Lower lobe of right lung (tissue), 2 donors: ENCODE data around the gene TMC5. TPM values are rescaled to one million over a fixed set of nuclear protein-coding genes. Genes with fewer than 3 reads are reported as not detected.
"Not testable (repeated sequence)": the region's sequence is repeated elsewhere in the genome, so short reads cannot be mapped to it uniquely, and the experiment has no call there.

ENCODE experiments used
- ATAC-seq, 2 donors: fragments of 200-7000 bp; cut with Tn5 transposase; one replicate each; pipeline ENCODE4 v1.9.1; 2020 to 2022; ENCODE audit warnings: mild to moderate bottlenecking in 2 of 2, moderate library complexity in 2 of 2
- DNase-seq: peaks from one replicate; pipeline ENCODE4 v3.0.0-alpha.2; 2020
- H3K27ac ChIP-seq: fragments of 200-600 bp; one replicate; pipeline ENCODE4 v1.8.0; 2022
- H3K27me3 ChIP-seq: fragments of 200-600 bp; one replicate; pipeline ENCODE4 v1.8.0; 2022; ENCODE audit warnings: low read depth
- H3K36me3 ChIP-seq: fragments of 200-600 bp; one replicate; pipeline ENCODE4 v1.8.0; 2022; ENCODE audit warnings: mild to moderate bottlenecking
- H3K4me1 ChIP-seq: fragments of 200-600 bp; one replicate; pipeline ENCODE4 v1.8.0; 2022
- H3K4me3 ChIP-seq: fragments of 200-600 bp; one replicate; pipeline ENCODE4 v1.8.0; 2022; ENCODE audit warnings: mild to moderate bottlenecking
- H3K9me3 ChIP-seq: fragments of 200-600 bp; one replicate; pipeline ENCODE4 v1.8.0; 2022
- CTCF ChIP-seq: fragments of 200-600 bp; IDR thresholded peaks from one replicate; pipeline ENCODE4 v1.8.0; 2022; ENCODE audit warnings: antibody characterized with exemption, mild to moderate bottlenecking
- intact Hi-C: fragments of 100-400 bp; cut with DNase I; formaldehyde crosslinking; loops from one replicate; pipeline ENCODE4 v1.11.0; 2022
- total RNA-seq: library from RNA; stranded (reverse); fragmentation: NEBNext Ultra II Directional; extraction: Animal tissue kit (Norgen Biotek cat#: 25700); gene quantifications from one replicate; pipeline ENCODE4 v1.2.1, GENCODE V29; 2021
- donor health status: DM: no; HTN: yes; CAD: no; lungs with severe emphysema.

Gene TMC5
- total RNA-seq, 1 donor from 2014 or later, result 62.1 TPM

GRCh38 chr16:19396555-19397011 is 21.1 kb upstream of the TMC5 start:
- intact Hi-C loops, result no loop called here
- Histone ChIP-seq H3K27me3 (no peaks in the 10 kb centered on the region), H3K9me3 (peaks cover 7% of the 10 kb centered on the region), H3K36me3 (no peaks in the 10 kb centered on the region), H3K4me3 (no peak overlapping the region), H3K4me1 (no peaks in the 10 kb centered on the region), H3K27ac (peak overlapping the region; percentile 70)
- no peak for TF ChIP-seq CTCF
- ATAC-seq (peak; percentile 82 to 84), DNase-seq (peak; percentile 52)

GRCh38 chr16:19397373-19397772 is 20.3 kb upstream of the TMC5 start:
- intact Hi-C loops, H3K36me3 ChIP-seq, DNase-seq, ATAC-seq, H3K4me1 ChIP-seq, H3K4me3 ChIP-seq, H3K27me3 ChIP-seq: not testable (repeated sequence)
- Histone ChIP-seq H3K27ac (peak overlapping the region; percentile 70), H3K9me3 (peaks cover 11% of the 10 kb centered on the region)

GRCh38 chr16:19400711-19401110 is 17.0 kb upstream of the TMC5 start:
- intact Hi-C loops, result no loop called here
- Histone ChIP-seq H3K4me3 (no peak overlapping the region), H3K27me3 (no peaks in the 10 kb centered on the region), H3K9me3 (peaks cover 11% of the 10 kb centered on the region), H3K27ac (no peak overlapping the region), H3K36me3 (no peaks in the 10 kb centered on the region), H3K4me1 (no peaks in the 10 kb centered on the region)
- ATAC-seq (no peak), DNase-seq (no peak)
- peak; percentile 13 for TF ChIP-seq CTCF

GRCh38 chr16:19406891-19407491 is 10.7 kb upstream of the TMC5 start:
- no peak for DNase-seq
- intact Hi-C loops, result no loop called here
- TF ChIP-seq CTCF, result no peak
- H3K9me3 ChIP-seq, result peaks cover 10% of the 10 kb centered on the region
- peaks cover 19% of the 10 kb centered on the region for H3K27me3 ChIP-seq
- H3K27ac ChIP-seq, result no peak overlapping the region
- H3K4me1 ChIP-seq, result peaks cover 7% of the 10 kb centered on the region
- H3K4me3 ChIP-seq, result no peak overlapping the region
- ATAC-seq, result no peak
- H3K36me3 ChIP-seq, result no peaks in the 10 kb centered on the region

- Histone ChIP-seq H3K27ac (peak overlapping the region; percentile 67), H3K9me3 (peaks cover 10% of the 10 kb centered on the region), H3K27me3 (peaks cover 28% of the 10 kb centered on the region), H3K4me3 (peak overlapping the region; percentile 62), H3K4me1 (peaks cover 16% of the 10 kb centered on the region), H3K36me3 (no peaks in the 10 kb centered on the region)
- TF ChIP-seq CTCF, result peak; percentile 54
- intact Hi-C loops, result no loop called here
- DNase-seq (peak; percentile 80), ATAC-seq (peak; percentile 86 to 94)
These were observed 7.1 kb upstream of the TMC5 start for GRCh38 chr16:19410435-19411171.

GRCh38 chr16:19411298-19411697 is 6.4 kb upstream of the TMC5 start:
- peaks cover 16% of the 10 kb centered on the region for H3K4me1 ChIP-seq
- DNase-seq, result no peak
- ATAC-seq, result peak in 1 of 2 donors; percentile 32
- intact Hi-C loops, result no loop called here
- H3K36me3 ChIP-seq, result no peaks in the 10 kb centered on the region
- peaks cover 10% of the 10 kb centered on the region for H3K9me3 ChIP-seq
- H3K4me3 ChIP-seq, result peak overlapping the region; percentile 62
- H3K27me3 ChIP-seq, result peaks cover 28% of the 10 kb centered on the region
- no peak for TF ChIP-seq CTCF
- peak overlapping the region; percentile 67 for H3K27ac ChIP-seq

- H3K27me3 ChIP-seq, result peaks cover 28% of the 10 kb centered on the region
These were observed 5.6 kb upstream of the TMC5 start for GRCh38 chr16:19412055-19412454.

More at GRCh38 chr16:19412055-19412454, 5.6 kb upstream of the TMC5 start:
- Histone ChIP-seq H3K4me3 (peak overlapping the region; percentile 62), H3K4me1 (peaks cover 16% of the 10 kb centered on the region), H3K27ac (peak overlapping the region; percentile 67)
- ATAC-seq, H3K36me3 ChIP-seq, H3K9me3 ChIP-seq, DNase-seq, intact Hi-C loops: not testable (repeated sequence)
